Frontal cortex (tissue), 4 donors: Measurements from ENCODE around the gene HECW1. TPM values are rescaled to one million over a fixed set of nuclear protein-coding genes. Genes with fewer than 3 reads are reported as not detected.
"Not testable (repeated sequence)": the region's sequence is repeated elsewhere in the genome, so short reads cannot be mapped to it uniquely, and the experiment has no call there.

Experiments
- DNase-seq, 2 donors: peaks; one replicate each; pipeline ENCODE4 v3.0.0; 2012; ENCODE audit warnings: low spot score in 2 of 2
- FAIRE-seq: peaks from 2 replicates; lab custom pipeline; 2012; peaks lifted over from hg19 to GRCh38; lab: Jason Lieb, UNC
- total RNA-seq: library from RNA; depleted of rRNA; stranded (reverse); fragments of >200 nt; gene quantifications from one replicate; pipeline ENCODE4 v1.2.3, GENCODE V29; 2014
- donor health status: control.
- donor health status: control.
- donor health status: control.

The HECW1 gene
- total RNA-seq, 1 donor from 2014 or later = 41.6 TPM

DNA sequence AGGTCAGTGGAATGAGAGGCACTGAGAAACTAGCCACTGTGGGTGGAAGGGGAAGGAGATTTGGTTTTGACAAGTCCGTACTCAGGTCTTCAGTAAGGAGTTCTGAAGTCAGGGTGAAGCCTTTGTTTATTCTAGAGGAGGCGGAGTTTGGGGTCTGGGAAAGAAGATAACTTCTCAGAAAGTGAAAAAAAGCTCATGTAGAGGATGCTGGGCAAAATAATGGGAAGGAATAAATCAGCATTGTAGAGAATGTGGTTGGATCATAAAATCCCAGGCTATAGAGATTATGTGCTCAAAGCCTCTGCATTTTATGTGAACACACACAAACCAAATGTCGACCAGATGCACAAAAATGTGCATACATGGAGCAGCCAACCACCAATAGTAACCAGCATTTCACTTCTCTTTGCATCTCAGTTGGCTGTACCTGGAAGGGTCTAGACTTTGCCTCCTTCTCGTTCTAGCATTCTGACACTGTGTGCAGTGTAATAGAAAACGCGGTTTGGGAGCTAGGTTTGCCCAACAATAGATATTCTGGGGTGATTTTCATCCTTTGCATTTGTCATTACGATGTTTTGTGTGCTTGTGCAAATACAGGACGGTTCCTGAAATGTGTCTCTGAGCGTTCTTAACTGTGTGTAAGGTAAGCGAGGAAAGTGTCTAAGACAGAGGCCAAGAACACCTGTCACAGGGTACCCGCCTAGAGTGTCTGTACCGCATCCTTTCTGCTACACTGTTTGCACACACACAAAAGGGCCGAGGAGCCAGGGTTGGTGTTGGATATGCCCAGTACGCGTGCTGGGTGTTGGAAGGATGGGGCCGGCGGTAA is 603 bp upstream of the HECW1 start:
- DNase-seq (no peak), FAIRE-seq (no peak)

- no peak for FAIRE-seq
- DNase-seq = peak; percentile 36 to 47
These were observed 634 bp downstream of the HECW1 start for GRCh38 chr7:43112941-43113621.

DNA sequence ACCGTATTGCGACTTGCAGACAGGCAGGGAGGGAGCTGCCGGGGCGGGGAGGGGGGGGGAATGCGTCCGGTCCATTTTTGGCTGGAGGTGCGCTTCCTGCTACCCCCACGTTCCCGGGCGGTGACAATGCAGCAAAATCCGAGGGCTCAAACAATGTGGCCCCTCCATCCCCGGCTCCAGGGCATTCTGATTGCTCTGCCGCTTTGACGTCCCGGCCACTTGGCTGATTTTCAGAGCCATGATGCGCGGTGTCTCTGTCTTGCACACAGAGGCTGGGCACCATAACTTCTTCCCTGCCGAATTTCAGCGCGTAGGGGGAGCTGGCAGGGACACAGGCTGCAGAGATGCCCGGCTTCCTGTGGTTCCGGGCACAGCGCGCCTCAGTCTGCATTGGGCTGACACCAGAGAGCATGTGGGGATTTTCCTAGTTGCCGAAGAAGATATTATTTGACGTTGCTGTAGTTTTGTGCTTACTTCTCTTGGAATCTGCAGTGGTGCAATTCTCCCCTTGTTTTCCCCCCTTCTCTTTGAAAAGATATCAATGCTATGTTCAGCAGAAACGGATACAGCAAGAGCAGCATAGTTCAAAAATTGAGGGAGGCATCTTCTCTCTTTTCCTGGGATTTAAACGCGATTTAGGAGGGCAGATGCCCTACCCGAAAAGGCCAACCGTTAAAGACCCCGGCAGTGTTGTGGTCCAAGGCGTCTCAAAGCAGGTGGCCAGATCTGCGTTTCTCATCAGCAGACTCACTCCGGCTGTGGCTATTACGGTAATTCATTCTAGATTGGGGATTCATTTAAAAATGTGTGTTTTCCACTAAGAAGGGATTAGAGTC is 1.4 kb downstream of the HECW1 start:
- no peak for FAIRE-seq
- no peak for DNase-seq

- FAIRE-seq = no peak
- DNase-seq = no peak
These were observed 2.0 kb downstream of the HECW1 start for GRCh38 chr7:43114458-43114780.

DNA sequence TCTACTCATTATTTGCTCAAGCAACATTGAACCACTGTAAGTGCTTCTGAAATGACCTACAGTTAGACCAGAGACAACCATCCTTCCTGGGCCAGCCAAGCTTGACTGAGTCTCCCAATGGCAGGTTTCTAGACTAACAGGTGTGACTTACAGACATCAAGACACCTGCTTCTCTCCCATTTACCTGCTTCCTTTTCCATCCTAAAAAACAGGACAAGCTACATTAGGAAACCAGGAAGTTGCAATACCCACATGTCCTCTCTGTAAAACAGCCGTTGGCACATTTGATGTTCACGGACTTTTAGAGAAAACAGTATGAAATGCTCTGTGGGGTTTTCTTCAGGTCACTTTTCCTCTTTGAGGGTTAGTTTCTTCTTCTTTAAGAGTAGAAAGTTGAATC is 4.0 kb downstream of the HECW1 start:
- DNase-seq = no peak
- no peak for FAIRE-seq

DNA sequence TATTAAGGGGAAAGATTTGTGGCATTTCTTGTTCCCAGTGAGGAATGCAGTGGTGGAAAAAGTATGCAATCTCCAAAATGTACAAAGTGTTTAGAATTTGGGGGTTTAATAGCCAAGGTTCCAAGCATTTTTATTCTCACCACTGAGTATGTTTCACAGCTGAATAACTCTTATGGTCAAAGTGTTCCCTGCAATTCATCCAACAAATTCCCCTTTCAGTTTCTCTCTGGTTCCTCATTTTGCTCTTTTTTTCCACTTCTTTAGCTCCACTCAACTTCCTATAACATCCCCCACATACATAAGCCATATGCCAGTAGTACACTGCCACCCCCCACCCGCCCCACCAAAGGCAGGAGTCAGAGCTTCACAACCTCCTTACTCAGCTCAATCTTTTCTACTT is 4.6 kb downstream of the HECW1 start:
- no peak for FAIRE-seq
- no peak for DNase-seq

GRCh38 chr7:43117861-43118260 is 5.4 kb downstream of the HECW1 start:
- no peak for DNase-seq
- no peak for FAIRE-seq

DNA sequence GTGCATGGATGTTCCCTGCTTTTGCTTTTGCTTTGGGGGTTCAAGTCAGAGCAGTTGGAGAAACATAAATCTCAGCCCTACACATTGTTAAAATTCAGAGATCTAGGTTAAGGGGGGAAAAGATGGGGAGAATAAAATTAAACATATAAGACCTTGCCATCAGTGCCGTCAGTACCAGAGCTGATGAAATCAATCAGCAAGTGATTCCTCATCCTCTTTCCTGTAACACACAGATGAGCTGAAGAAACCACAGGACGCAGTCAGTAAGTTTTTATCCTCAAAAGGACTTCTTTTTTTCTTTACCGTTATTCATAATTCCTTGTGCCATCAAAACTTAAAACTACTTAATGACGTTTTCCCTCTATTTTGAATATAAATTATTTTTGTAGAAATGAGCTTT is 5.9 kb downstream of the HECW1 start:
- FAIRE-seq = no peak

GRCh38 chr7:43119371-43120075 is 7.1 kb downstream of the HECW1 start:
- FAIRE-seq = no peak
- no peak for DNase-seq

More for the DNA sequence above, 5.9 kb downstream of the HECW1 start:
- DNase-seq = no peak

DNA sequence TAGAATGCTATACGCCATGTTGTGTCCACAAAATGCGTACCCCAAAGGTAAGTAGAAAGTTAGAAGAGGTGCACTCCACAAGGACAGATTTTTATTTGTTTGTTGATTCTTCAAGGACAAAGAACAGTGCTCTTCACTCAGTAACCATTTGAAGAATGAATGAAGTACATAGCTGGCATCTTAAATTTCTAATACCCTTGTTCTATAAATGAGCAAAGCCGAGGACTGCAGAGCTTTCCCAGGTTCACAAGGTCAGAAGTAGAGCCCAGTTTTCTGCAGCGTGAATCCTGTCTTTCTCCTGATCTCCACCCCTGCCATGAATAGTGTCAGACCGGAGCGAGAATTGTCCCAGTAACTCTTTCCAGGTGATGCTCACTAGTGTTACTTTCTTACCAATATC is 9.5 kb downstream of the HECW1 start:
- FAIRE-seq = no peak
- no peak for DNase-seq

DNA sequence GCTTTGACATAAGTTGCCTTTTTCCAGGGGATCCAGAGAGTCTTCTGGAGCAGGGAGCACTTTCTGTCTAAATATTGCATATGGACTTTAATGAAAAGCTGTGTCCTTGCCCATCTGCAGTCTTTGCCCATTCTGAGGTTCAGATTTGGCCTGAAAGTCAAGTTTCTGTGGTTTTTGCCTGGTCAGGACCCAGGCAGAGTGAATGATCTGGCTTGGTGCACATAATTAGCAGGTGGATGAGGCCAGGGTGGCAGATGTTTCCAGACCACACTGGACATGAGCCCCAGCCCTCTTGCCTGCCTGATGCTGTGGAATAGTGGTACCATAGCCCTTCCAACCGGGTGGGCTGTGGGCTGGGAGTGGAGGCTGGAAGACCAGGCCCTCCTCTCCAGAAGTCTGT is 11.0 kb downstream of the HECW1 start:
- no peak for FAIRE-seq
- DNase-seq = no peak

- no peak for DNase-seq
- no peak for FAIRE-seq
These were observed 11.9 kb downstream of the HECW1 start for GRCh38 chr7:43124388-43124787.

DNA sequence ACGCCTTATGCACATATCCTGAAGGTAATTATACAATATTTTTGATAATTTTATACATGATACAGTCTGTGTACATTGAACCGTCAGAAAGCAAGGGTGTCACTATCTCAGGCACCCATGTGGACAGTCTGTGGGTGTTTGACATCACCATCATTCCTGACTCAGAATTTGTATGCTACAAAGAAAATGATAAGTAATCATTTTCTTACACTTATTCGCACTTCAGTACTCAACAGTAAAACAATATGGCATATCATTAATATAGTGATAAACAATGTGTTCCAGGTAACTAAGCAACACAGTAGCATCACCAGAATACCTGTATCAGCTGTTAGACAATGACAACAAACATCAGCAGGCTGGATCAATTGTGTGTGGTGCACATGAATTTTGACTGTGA is 17.9 kb downstream of the HECW1 start:
- FAIRE-seq = no peak

GRCh38 chr7:43135129-43135528 is 22.7 kb downstream of the HECW1 start:
- DNase-seq = no peak
- FAIRE-seq = no peak

More for the DNA sequence above, 17.9 kb downstream of the HECW1 start:
- no peak for DNase-seq

DNA sequence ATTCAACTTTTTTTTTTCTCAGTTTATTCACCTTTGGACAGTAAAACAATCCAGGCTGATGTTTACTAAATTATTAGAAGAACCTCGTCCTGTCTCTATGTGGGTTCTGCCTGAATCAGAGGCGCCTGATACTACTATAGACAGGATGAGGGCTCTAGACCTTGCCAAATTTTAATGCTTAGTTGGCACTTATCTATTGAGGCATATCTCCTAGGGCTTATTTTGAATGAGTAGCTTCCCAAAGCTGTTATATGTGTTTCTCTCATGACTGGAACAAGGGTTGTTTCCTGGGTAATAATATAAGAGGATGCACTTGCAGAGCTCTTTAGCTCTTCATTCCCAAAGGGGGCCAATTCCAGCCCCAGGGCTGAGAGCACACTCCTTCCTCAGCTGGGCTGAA is 23.6 kb downstream of the HECW1 start:
- DNase-seq = no peak
- no peak for FAIRE-seq

DNA sequence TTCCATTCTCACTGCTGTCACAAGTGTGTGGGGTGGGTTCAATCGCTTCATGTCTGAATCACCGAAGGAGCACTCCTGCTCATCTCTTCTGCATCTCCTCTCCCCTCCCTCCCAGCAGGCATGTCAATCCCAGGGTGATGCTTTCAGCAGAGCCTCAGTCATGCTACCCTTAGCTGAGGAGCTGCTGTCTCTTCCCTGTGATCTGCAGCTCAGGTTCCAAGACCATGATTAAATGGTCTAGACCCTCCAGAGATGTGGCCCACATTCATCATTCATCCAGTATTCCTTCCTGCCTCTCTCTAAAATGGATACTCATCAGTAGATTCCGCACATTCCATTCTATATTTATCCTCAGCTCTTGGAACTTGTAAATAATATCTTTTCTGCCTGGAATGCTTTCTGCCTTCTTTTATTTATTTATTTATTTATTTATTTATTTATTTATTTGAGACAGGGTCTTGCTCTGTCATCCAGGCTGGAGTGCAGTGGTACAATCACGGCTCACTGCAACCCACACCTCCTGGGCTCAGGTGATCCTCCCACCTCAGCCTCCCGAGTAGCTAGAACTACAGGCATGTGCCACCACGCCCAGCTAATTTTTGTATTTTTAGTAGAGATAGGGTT is 24.8 kb downstream of the HECW1 start:
- not testable (repeated sequence) for DNase-seq, FAIRE-seq

- no peak for FAIRE-seq
- DNase-seq = no peak
These were observed 25.4 kb downstream of the HECW1 start for GRCh38 chr7:43137811-43138210.

GRCh38 chr7:43138710-43139109 is 26.3 kb downstream of the HECW1 start:
- DNase-seq (no peak), FAIRE-seq (no peak)

- no peak for DNase-seq
- FAIRE-seq = no peak
These were observed 26.7 kb downstream of the HECW1 start for GRCh38 chr7:43139137-43139536.

DNA sequence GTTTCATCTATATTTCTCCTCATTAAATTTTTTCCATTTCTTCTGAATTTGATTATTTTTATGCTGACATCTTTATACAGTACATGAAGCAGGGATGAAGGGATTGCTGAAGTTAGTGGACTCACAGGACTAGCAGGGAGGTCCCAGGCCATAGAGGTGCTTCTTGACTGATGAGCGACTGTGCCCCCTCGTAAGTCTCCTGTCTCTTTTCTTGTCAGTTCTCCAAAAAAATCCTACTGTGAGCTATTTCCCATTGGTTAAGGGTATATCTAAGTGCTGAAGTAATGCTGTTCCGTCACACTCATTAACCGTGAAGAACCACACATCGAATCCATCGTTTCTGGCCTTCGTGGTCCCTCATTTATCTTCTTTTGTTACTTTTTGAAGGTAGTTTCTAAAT is 27.7 kb downstream of the HECW1 start:
- DNase-seq (no peak), FAIRE-seq (no peak)
